ENCODE measurements around the gene ASH1L. TPM values are rescaled to one million over a fixed set of nuclear protein-coding genes. Genes with fewer than 3 reads are reported as not detected.

The ASH1L gene
- total RNA-seq, 1 experiment from 2014 or later: 71.8 TPM

- Mint-ChIP-seq H3K27me3 (ENCODE audit: unreplicated experiment) (no peaks in the 10 kb centered on the region), H3K9me3 (ENCODE audit: low read depth, unreplicated experiment) (no peaks in the 10 kb centered on the region), H3K4me1 (ENCODE audit: low read depth, unreplicated experiment) (no peaks in the 10 kb centered on the region), H3K36me3 (ENCODE audit: insufficient read depth, unreplicated experiment) (peaks cover 55% of the 10 kb centered on the region), H3K4me3 (ENCODE audit: low read depth, unreplicated experiment) (no peak overlapping the region), H3K27ac (ENCODE audit: unreplicated experiment) (no peak overlapping the region)
- CTCF ChIA-PET: no interaction called here
- intact Hi-C loops (cut with micrococcal nuclease; ENCODE audit: unreplicated experiment): no loop called here
- no TSS peak for BruUV-seq (replicated peaks)
- no peak for TF ChIP-seq CTCF (IDR thresholded peaks at IDR 0.05; ENCODE audit: unreplicated experiment)
- no peak for DNase-seq
Observed at GRCh38 chr1:155352631-155353030, 210.0 kb downstream of the ASH1L start.

- no peak for TF ChIP-seq CTCF (IDR thresholded peaks at IDR 0.05; ENCODE audit: unreplicated experiment)
- H3K36me3 Mint-ChIP-seq (ENCODE audit: insufficient read depth, unreplicated experiment): peaks cover 44% of the 10 kb centered on the region
- H3K27ac Mint-ChIP-seq (ENCODE audit: unreplicated experiment): no peak overlapping the region
- CTCF ChIA-PET: interaction anchor here (0.8 kb wide), 1 partner anchor 19 kb away, joined by 3 read pairs; no protein-coding TSS in a partner anchor
- H3K4me3 Mint-ChIP-seq (ENCODE audit: low read depth, unreplicated experiment): no peak overlapping the region
- DNase-seq: no peak
- no peaks in the 10 kb centered on the region for H3K4me1 Mint-ChIP-seq (ENCODE audit: low read depth, unreplicated experiment)
- no TSS peak for BruUV-seq (replicated peaks)
- H3K9me3 Mint-ChIP-seq (ENCODE audit: low read depth, unreplicated experiment): no peaks in the 10 kb centered on the region
- H3K27me3 Mint-ChIP-seq (ENCODE audit: unreplicated experiment): no peaks in the 10 kb centered on the region
- intact Hi-C loops (cut with micrococcal nuclease; ENCODE audit: unreplicated experiment): no loop called here
Observed at GRCh38 chr1:155342842-155343241, 219.8 kb downstream of the ASH1L start.

GRCh38 chr1:155339515-155340097 lies 223.0 kb downstream of the ASH1L start:
- H3K9me3 Mint-ChIP-seq (ENCODE audit: low read depth, unreplicated experiment): no peaks in the 10 kb centered on the region
- intact Hi-C loops (cut with micrococcal nuclease; ENCODE audit: unreplicated experiment): no loop called here
- TF ChIP-seq CTCF (IDR thresholded peaks at IDR 0.05; ENCODE audit: unreplicated experiment): no peak
- H3K36me3 Mint-ChIP-seq (ENCODE audit: insufficient read depth, unreplicated experiment): peaks cover 52% of the 10 kb centered on the region
- H3K4me3 Mint-ChIP-seq (ENCODE audit: low read depth, unreplicated experiment): no peak overlapping the region
- H3K27ac Mint-ChIP-seq (ENCODE audit: unreplicated experiment): no peak overlapping the region
- no peaks in the 10 kb centered on the region for H3K4me1 Mint-ChIP-seq (ENCODE audit: low read depth, unreplicated experiment)
- CTCF ChIA-PET: interaction anchor here (0.7 kb wide), 1 partner anchor 8 kb away, joined by 7 read pairs; no protein-coding TSS in a partner anchor
- no peaks in the 10 kb centered on the region for H3K27me3 Mint-ChIP-seq (ENCODE audit: unreplicated experiment)
- no TSS peak for BruUV-seq (replicated peaks)
- no peak for DNase-seq

GRCh38 chr1:155334962-155335361 lies 227.6 kb downstream of the ASH1L start:
- BruUV-seq (replicated peaks): no TSS peak
- no peak for TF ChIP-seq CTCF (IDR thresholded peaks at IDR 0.05; ENCODE audit: unreplicated experiment)
- CTCF ChIA-PET: no interaction called here
- Mint-ChIP-seq H3K36me3 (ENCODE audit: insufficient read depth, unreplicated experiment) (peaks cover 52% of the 10 kb centered on the region), H3K9me3 (ENCODE audit: low read depth, unreplicated experiment) (no peaks in the 10 kb centered on the region), H3K27ac (ENCODE audit: unreplicated experiment) (no peak overlapping the region), H3K4me1 (ENCODE audit: low read depth, unreplicated experiment) (no peaks in the 10 kb centered on the region), H3K27me3 (ENCODE audit: unreplicated experiment) (no peaks in the 10 kb centered on the region), H3K4me3 (ENCODE audit: low read depth, unreplicated experiment) (no peak overlapping the region)
- DNase-seq: no peak
- intact Hi-C loops (cut with micrococcal nuclease; ENCODE audit: unreplicated experiment): no loop called here
